ENCODE data around the gene TAF11L13.

GRCh38 chr5:17670353-17670752 lies 38.5 kb downstream of the TAF11L13 start:
- TF ChIP-seq POLR2AphosphoS5 (IDR thresholded peaks at IDR 0.05; ENCODE audit: low read depth, low read length) (no peak), REST (IDR thresholded peaks at IDR 0.05; ENCODE audit: insufficient read depth in 1 of 2, low read depth in 2 of 2, low read length in 2 of 2) (no peak), TAF1 (IDR thresholded peaks at IDR 0.05; ENCODE audit: borderline replicate concordance, insufficient read depth, low read length) (no peak), FOXP2 (optimal IDR thresholded peaks at IDR 0.05; ENCODE audit: borderline replicate concordance, extremely low read depth, extremely low read length, insufficient read depth) (no peak), SIN3A (IDR thresholded peaks at IDR 0.05; ENCODE audit: borderline replicate concordance, insufficient read depth, low read length) (no peak)

Data from PFSK-1 (cell line).